CD4-positive, alpha-beta T cell treated with Interferon alpha-2 for 1 hour (primary cell): ENCODE results near the gene MLPH.

Source experiments
- DNase-seq, 2 donors: peaks; one replicate each; pipeline ENCODE4 v3.0.0-alpha.2; 2020 to 2022

MLPH gene

GRCh38 chr2:237572021-237572741 lies 85.1 kb downstream of the MLPH start:
- peak; percentile 81 to 83 for DNase-seq

GRCh38 chr2:237572742-237573101 lies 85.7 kb downstream of the MLPH start:
- no peak for DNase-seq

GRCh38 chr2:237573721-237574415 lies 86.8 kb downstream of the MLPH start:
- DNase-seq: no peak

- no peak for DNase-seq
Measured at GRCh38 chr2:237574467-237574866, 87.4 kb downstream of the MLPH start.

GRCh38 chr2:237574894-237575868 lies 88.1 kb downstream of the MLPH start:
- DNase-seq: no peak

GRCh38 chr2:237575869-237576862 lies 89.1 kb downstream of the MLPH start:
- DNase-seq: no peak

GRCh38 chr2:237576974-237577373 lies 89.9 kb downstream of the MLPH start:
- DNase-seq: no peak

GRCh38 chr2:237577458-237577857 lies 90.4 kb downstream of the MLPH start:
- no peak for DNase-seq

- DNase-seq: no peak
Measured at GRCh38 chr2:237577956-237578870, 91.2 kb downstream of the MLPH start.

GRCh38 chr2:237581326-237581725 lies 94.3 kb downstream of the MLPH start:
- no peak for DNase-seq

GRCh38 chr2:237581751-237582746 lies 95.0 kb downstream of the MLPH start:
- DNase-seq: peak; percentile 66 to 74

GRCh38 chr2:237583385-237584295 lies 96.6 kb downstream of the MLPH start:
- DNase-seq: no peak

GRCh38 chr2:237585590-237586221 lies 98.7 kb downstream of the MLPH start:
- DNase-seq: no peak

- no peak for DNase-seq
Measured at GRCh38 chr2:237588044-237588696, 101.1 kb downstream of the MLPH start.

- DNase-seq: no peak
Measured at GRCh38 chr2:237590272-237591140, 103.5 kb downstream of the MLPH start, which contains the start of gene RAB17. RAB17 (minus strand) TSS chr2:237590734; CDS start chr2:237586154, 4,580 bp downstream.
